D341Med (cell line): ENCODE data around the gene SYF2.

Source experiments
- DNase-seq: peaks from one replicate; pipeline ENCODE4 v3.0.0; 2012; ENCODE audit warnings: low spot score

SYF2 gene

GRCh38 chr1:25183126-25183980 lies 48.9 kb downstream of the SYF2 start:
- no peak for DNase-seq

- no peak for DNase-seq
Observed at GRCh38 chr1:25182629-25183028, 49.7 kb downstream of the SYF2 start.

GRCh38 chr1:25180996-25181395 lies 51.3 kb downstream of the SYF2 start:
- no peak for DNase-seq

- DNase-seq: no peak
Observed at GRCh38 chr1:25178917-25179561, 53.3 kb downstream of the SYF2 start.

- DNase-seq: no peak
Observed at GRCh38 chr1:25174730-25175612, 57.3 kb downstream of the SYF2 start.

GRCh38 chr1:25174363-25174729 lies 58.0 kb downstream of the SYF2 start:
- no peak for DNase-seq

GRCh38 chr1:25173809-25174340 lies 58.4 kb downstream of the SYF2 start:
- no peak for DNase-seq
